HepG2 (cell line): ENCODE measurements around the gene LRIG3. TPM values are rescaled to one million over a fixed set of nuclear protein-coding genes. Genes with fewer than 3 reads are reported as not detected.
A peak's percentile ranks its signal among the peaks of the same experiment; 100 is the strongest.

Source experiments
- ATAC-seq: fragments of 200-7000 bp; cut with Tn5 transposase; 3 replicates; pipeline ENCODE4 v1.9.1; 2020; ENCODE audit warnings: mild to moderate bottlenecking, moderate library complexity
- BruUV-seq: library from RNA; stranded (reverse); fragments of 400-500 nt; replicated peaks from 2 replicates; lab custom pipeline; 2021; lab: Mats Ljungman, UMichigan
- CTCF ChIA-PET: fragments of 300-600 bp; formaldehyde crosslinking; extraction: SDS; loops from one replicate; lab custom pipeline; 2021; ENCODE audit warnings: low total read pairs, inconsistent platforms, low intra/inter-chr PET ratio; lab: Yijun Ruan, JAX
- POLR2A ChIA-PET: fragments of 350-600 bp; sonication (Branson Sonifier 250); formaldehyde crosslinking; loops from one replicate; lab custom pipeline; 2020; ENCODE audit warnings: antibody characterized with exemption, inconsistent platforms; lab: Yijun Ruan, JAX
- DNase-seq: peaks from one replicate; pipeline ENCODE4 v3.0.0-alpha.2; 2015; ENCODE audit warnings: low spot score
- FAIRE-seq: peaks from 3 replicates; lab custom pipeline; 2011; peaks lifted over from hg19 to GRCh38; lab: Jason Lieb, UNC
- H2AFZ ChIP-seq: one replicate; pipeline ENCODE4 v1.6.1; 2011; ENCODE audit warnings: low read length, inconsistent platforms
- H3K27ac ChIP-seq: fragments of 300-600 bp; 3 replicates; pipeline ENCODE4 v1.8.0; 2011; ENCODE audit warnings: mixed run types, mild to moderate bottlenecking, mixed read lengths, low read length, inconsistent platforms; ENCODE audit not compliant: insufficient read depth; ENCODE audit errors: extremely low read length
- H3K27me3 ChIP-seq, 2 experiments: fragments of 200-600 bp in 1 of 2; 2 replicates in 1 of 2; 3 replicates in 1 of 2; pipeline versions ENCODE4 v1.6.0 to v1.8.0; 2011; ENCODE audit warnings: low read length in 2 of 2, mild to moderate bottlenecking in 2 of 2, moderate library complexity in 2 of 2, inconsistent platforms in 1 of 2; ENCODE audit not compliant: insufficient read depth in 2 of 2, control insufficient read depth in 1 of 2
- H3K36me3 ChIP-seq, 2 experiments: fragments of 200-600 bp in 1 of 2; replicated peaks in 1 of 2; 2 replicates in 1 of 2; 3 replicates in 1 of 2; pipeline versions ENCODE4 v1.5.1 to v1.8.0; 2011; ENCODE audit warnings: low read length in 2 of 2, inconsistent platforms in 1 of 2; ENCODE audit not compliant: insufficient read depth in 2 of 2, control insufficient read depth in 1 of 2
- H3K4me1 ChIP-seq: 2 replicates; pipeline ENCODE4 v1.5.1; 2012; ENCODE audit warnings: low read length, inconsistent platforms; ENCODE audit not compliant: insufficient read depth
- H3K4me2 ChIP-seq: 2 replicates; pipeline ENCODE4 v1.6.0; 2011; ENCODE audit warnings: low read depth, low read length, inconsistent platforms
- H3K4me3 ChIP-seq, 3 experiments: fragments of 200-600 bp in 1 of 3; sonication (generic), shearing (Covaris generic) in 1 of 3; replicated peaks in 1 of 3; 2 replicates each; pipeline ENCODE4 v1.5.1; 2011 to 2016; ENCODE audit warnings: low read length in 3 of 3, inconsistent platforms in 2 of 3, low read depth in 2 of 3, mild to moderate bottlenecking in 2 of 3, control low read depth in 1 of 3, mixed read lengths in 1 of 3; ENCODE audit not compliant: insufficient read depth in 1 of 3
- H3K79me2 ChIP-seq: one replicate; pipeline ENCODE4 v1.6.1; 2011; ENCODE audit warnings: low read length, inconsistent platforms; ENCODE audit not compliant: insufficient read depth
- H3K9ac ChIP-seq: 2 replicates; pipeline ENCODE4 v1.6.0; 2011; ENCODE audit warnings: mild to moderate bottlenecking, low read depth, low read length, inconsistent platforms; ENCODE audit not compliant: insufficient read depth
- H3K9me3 ChIP-seq: 2 replicates; pipeline ENCODE4 v1.5.1; 2012; ENCODE audit warnings: mild to moderate bottlenecking, low read length
- H4K20me1 ChIP-seq: 2 replicates; pipeline ENCODE4 v1.6.0; 2011; ENCODE audit warnings: inconsistent platforms, mild to moderate bottlenecking, low read length, moderate library complexity; ENCODE audit not compliant: insufficient read depth
- ATF7 ChIP-seq, 2 experiments: fragments of 450-650 bp in 1 of 2; sonication (generic) in 1 of 2; formaldehyde crosslinking in 1 of 2; IDR thresholded peaks; 2 replicates each; pipeline versions ENCODE4 v1.4.0 to v1.6.1; 2016 to 2020; ENCODE audit warnings: antibody characterized with exemption in 1 of 2, mild to moderate bottlenecking in 1 of 2, missing genetic modification reagents in 1 of 2
- HNF4A ChIP-seq: sonication (generic); formaldehyde crosslinking; IDR thresholded peaks from 2 replicates; pipeline ENCODE4 v1.4.0; 2020; ENCODE audit warnings: missing genetic modification reagents
- TMF1 ChIP-seq: sonication (generic); formaldehyde crosslinking; IDR thresholded peaks from 2 replicates; pipeline ENCODE4 v1.8.1; 2022; ENCODE audit warnings: low read depth, missing genetic modification reagents
- ZBTB3 ChIP-seq: sonication (generic); formaldehyde crosslinking; IDR thresholded peaks from 2 replicates; pipeline ENCODE4 v1.4.0; 2020; ENCODE audit warnings: low read depth, mild to moderate bottlenecking, moderate library complexity, missing genetic modification reagents, borderline replicate concordance
- ZNF713 ChIP-seq: sonication (generic); formaldehyde crosslinking; IDR thresholded peaks from 2 replicates; pipeline ENCODE4 v1.4.0; 2020; ENCODE audit warnings: mild to moderate bottlenecking, missing genetic modification reagents
- ZNF790 ChIP-seq: sonication (generic); formaldehyde crosslinking; IDR thresholded peaks from 2 replicates; pipeline ENCODE4 v1.8.0; 2022; ENCODE audit warnings: missing genetic modification reagents, mild to moderate bottlenecking, borderline replicate concordance
- WGBS: methylation state at CpG from one replicate; pipeline ENCODE4 v1.1.6; 2017; ENCODE audit warnings: low lambda C conversion rate; 5-methylcytosine and 5-hydroxymethylcytosine counted together
- in situ Hi-C: cut with HindIII; loops from 2 replicates; pipeline ENCODE4 v1.10.0; 2017; ENCODE audit warnings: low pct_unique_long_range_greater_than_20kb; ENCODE audit not compliant: extremely low pct_ligation_motif_present
- intact Hi-C: fragments of 100-400 bp; cut with micrococcal nuclease; formaldehyde crosslinking; loops from one replicate; pipeline ENCODE4 v1.10.0; 2022; ENCODE audit not compliant: unreplicated experiment
- polyA plus RNA-seq, 8 experiments: library from polyadenylated mRNA; depleted of rRNA in 3 of 8; stranded (reverse) in 7 of 8; unstranded in 1 of 8; fragments of >200 nt; fragmentation: Illumina TruSeq in 4 of 8; extraction: Trizol in 4 of 8; gene quantifications; 2 replicates each; pipeline versions ENCODE4 v1.2.1 to v1.2.3, GENCODE V29; 2011 to 2016; ENCODE audit warnings: low read depth in 4 of 8, missing spikeins in 1 of 8, mixed read lengths in 1 of 8; ENCODE audit not compliant: insufficient read depth in 1 of 8
- total RNA-seq, 5 experiments: library from RNA; depleted of rRNA; stranded (reverse); fragments of >200 nt; fragmentation: Illumina TruSeq; extraction: Trizol; gene quantifications; 2 replicates each; pipeline ENCODE4 v1.2.3, GENCODE V29; 2016; ENCODE audit warnings: low read depth in 1 of 5
- TF ChIP-seq, protein P1 (sequence below): sonication (generic); formaldehyde crosslinking; IDR thresholded peaks from 2 replicates; pipeline ENCODE4 v1.5.0; 2020; ENCODE audit warnings: mild to moderate bottlenecking, missing genetic modification reagents

LRIG3 gene
- total and polyA plus RNA-seq, 2 of the 13 experiments (the other 11 are each of a cell fraction or from before 2014, with no cell fraction given) = 7.7 to 17.4 TPM

DNA sequence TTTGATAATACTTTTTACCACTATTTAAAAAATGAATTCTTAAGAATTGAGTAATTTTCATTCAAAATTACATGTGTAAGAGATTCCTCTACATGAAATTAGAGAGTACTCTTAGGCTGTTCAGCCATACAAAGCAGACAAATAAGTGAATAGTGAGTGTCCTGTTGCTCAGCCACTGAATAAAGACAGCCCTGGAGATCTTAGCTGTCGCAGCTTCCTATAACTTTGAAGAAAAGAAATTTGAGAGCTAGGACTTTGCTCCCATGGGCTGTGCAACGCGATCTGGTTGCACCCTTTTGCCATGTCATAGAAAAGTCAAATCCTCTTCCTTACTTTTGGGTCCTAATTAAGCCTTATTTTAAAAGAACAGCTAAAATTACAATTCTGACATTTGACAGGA is 40.9 kb upstream of the LRIG3 start:
- WGBS = 2% methylated on average over 3 of the region's 3 CpGs
- Histone ChIP-seq H3K4me1 (no peaks in the 10 kb centered on the region), H3K79me2 (no peaks in the 10 kb centered on the region), H3K9me3 (no peaks in the 10 kb centered on the region), H3K27ac (no peak overlapping the region), H3K9ac (no peak overlapping the region), H2AFZ (no peak overlapping the region), H4K20me1 (no peaks in the 10 kb centered on the region), H3K36me3 (no peaks in the 10 kb centered on the region), H3K27me3 (no peaks in the 10 kb centered on the region), H3K4me2 (no peak overlapping the region), H3K4me3 (no peak overlapping the region)
- no peak for FAIRE-seq
- no peak for ATAC-seq
- no TSS peak for BruUV-seq
- ChIA-PET CTCF (no interaction called here), POLR2A (no interaction called here)
- TF ChIP-seq ZNF713 (CRISPR knock-in tag) = no peak
- TF ChIP-seq TMF1 = no peak
- TF ChIP-seq HNF4A (CRISPR knock-in tag) = 0 out of 2 replicates have a peak, but pooled peaks have one; percentile 10
- no peak for DNase-seq
- in situ Hi-C loops = no loop called here
- intact Hi-C loops = no loop called here

DNA sequence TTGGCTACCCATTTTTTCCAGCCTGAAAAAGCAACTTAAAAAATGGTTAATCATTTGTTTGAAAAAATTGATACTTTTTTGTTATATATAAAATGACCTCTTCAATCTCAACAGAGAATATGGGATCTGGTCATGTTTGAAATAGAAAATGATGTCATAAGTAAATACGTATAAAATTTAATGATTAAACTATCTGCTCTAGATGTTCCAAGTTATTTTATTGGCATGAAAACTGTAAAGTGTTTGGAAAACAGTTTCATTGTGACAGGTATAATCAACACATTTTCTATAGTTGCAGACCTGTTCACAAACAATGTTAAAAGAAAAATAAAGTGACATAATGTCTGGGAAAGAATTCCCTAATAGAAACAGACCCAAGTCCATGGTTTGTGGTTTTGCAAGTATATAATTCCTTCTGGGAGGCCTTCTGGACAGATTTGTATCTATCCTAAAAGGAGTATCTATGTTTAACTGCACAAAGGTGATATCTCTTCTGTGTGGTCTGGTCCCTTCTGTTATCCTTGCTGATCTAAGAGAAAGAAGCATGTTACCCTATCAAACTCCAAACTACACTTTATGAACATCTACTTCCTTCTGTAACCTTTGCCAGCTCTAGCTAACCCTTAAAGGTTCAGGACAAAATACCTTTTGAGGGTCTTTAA is 39.5 kb upstream of the LRIG3 start:
- 40% methylated on average over 1 of the region's 1 CpG for WGBS
- peak; percentile 67 for TF ChIP-seq ATF7 (IDR thresholded peaks at IDR 0.05)
- no peak for TF ChIP-seq ATF7 (CRISPR knock-in tag; IDR thresholded peaks at IDR 0.05)
- no peak for TF ChIP-seq ZBTB3 (CRISPR knock-in tag)
- TF ChIP-seq ZNF790 = no peak
- TF ChIP-seq, protein P1, sequence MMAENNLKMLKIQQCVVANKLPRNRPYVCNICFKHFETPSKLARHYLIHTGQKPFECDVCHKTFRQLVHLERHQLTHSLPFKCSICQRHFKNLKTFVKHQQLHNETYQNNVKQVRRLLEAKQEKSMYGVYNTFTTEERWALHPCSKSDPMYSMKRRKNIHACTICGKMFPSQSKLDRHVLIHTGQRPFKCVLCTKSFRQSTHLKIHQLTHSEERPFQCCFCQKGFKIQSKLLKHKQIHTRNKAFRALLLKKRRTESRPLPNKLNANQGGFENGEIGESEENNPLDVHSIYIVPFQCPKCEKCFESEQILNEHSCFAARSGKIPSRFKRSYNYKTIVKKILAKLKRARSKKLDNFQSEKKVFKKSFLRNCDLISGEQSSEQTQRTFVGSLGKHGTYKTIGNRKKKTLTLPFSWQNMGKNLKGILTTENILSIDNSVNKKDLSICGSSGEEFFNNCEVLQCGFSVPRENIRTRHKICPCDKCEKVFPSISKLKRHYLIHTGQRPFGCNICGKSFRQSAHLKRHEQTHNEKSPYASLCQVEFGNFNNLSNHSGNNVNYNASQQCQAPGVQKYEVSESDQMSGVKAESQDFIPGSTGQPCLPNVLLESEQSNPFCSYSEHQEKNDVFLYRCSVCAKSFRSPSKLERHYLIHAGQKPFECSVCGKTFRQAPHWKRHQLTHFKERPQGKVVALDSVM = no peak
- TF ChIP-seq, all 625 proteins: peak for 1
- in situ Hi-C loops = no loop called here
- no peak overlapping the region for H3K4me2 ChIP-seq
- CTCF ChIA-PET = no interaction called here
- DNase-seq (no peak), ATAC-seq (no peak), FAIRE-seq (no peak)
- no peak overlapping the region for H2AFZ ChIP-seq
- no peaks in the 10 kb centered on the region for H3K36me3 ChIP-seq
- H3K79me2 ChIP-seq = no peaks in the 10 kb centered on the region
- intact Hi-C loops = no loop called here
- H3K4me1 ChIP-seq = no peaks in the 10 kb centered on the region
- H4K20me1 ChIP-seq = no peaks in the 10 kb centered on the region
- no peak overlapping the region for H3K4me3 ChIP-seq
- no TSS peak for BruUV-seq
- no peak overlapping the region for H3K9ac ChIP-seq
- H3K27me3 ChIP-seq = no peaks in the 10 kb centered on the region
- POLR2A ChIA-PET = no interaction called here
- no peaks in the 10 kb centered on the region for H3K9me3 ChIP-seq
- no peak overlapping the region for H3K27ac ChIP-seq
